Activated CD8-positive, alpha-beta memory T cell treated with anti-CD3 and anti-CD28 coated beads, Interleukin-2, amount 50 U/mL, for 1 hour (primary cell): ENCODE data around the gene REXO2.

Source experiments
- DNase-seq: peaks from one replicate; pipeline ENCODE4 v3.0.0-alpha.2; 2020; ENCODE audit errors: extremely low read depth

Gene REXO2

GRCh38 chr11:114439229-114440120 is at the start of gene REXO2:
Gene REXO2, plus strand, starts transcription at chr11:114439467. Its CDS starts 62 bp downstream, at chr11:114439529.
- DNase-seq, result peak; percentile 79

DNA sequence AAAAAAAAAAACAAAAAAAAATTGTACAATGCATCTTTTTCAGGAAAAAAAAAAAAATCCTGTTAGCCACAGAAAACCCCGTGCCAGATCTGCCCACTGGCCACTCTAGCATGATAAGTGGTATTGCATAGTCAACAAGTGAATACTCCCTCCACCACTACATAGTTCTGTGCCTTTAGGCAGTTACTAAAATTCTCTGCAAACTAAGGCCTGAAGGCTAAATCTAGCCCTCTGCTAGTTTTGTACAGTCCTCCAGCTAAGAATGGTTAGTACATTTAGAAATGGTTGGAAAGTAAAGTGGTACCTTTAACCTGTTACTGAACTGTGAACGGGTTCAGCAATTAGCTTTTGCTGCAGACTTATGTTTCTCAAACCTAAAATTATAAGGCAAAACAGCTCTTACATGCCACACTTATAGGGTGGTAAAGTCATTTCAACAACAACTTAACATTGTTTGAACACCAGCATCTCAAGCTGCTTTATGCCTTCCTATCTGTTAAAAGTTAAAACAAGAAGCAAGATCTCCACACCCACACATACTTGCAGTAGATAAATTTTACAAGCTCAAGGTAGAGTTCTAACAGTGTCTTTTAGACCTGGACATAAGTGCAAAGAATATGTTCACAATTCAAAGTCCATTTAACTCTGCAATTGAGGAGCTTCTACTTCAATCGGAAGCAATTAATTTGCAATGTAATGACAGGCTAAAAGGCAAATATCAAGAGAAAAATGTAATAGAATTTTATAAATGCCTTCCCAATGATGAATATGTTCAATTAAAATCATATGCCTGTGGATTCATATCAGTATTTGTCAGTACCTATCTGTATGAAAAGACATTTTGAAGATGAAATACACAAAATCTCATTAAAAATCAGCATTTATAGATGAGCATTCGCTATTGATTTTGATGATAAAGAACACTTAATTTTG is 46.3 kb upstream of the REXO2 start:
- DNase-seq, result no peak

- no peak for DNase-seq
Measured at GRCh38 chr11:114395736-114396135, 43.5 kb upstream of the REXO2 start.

DNA sequence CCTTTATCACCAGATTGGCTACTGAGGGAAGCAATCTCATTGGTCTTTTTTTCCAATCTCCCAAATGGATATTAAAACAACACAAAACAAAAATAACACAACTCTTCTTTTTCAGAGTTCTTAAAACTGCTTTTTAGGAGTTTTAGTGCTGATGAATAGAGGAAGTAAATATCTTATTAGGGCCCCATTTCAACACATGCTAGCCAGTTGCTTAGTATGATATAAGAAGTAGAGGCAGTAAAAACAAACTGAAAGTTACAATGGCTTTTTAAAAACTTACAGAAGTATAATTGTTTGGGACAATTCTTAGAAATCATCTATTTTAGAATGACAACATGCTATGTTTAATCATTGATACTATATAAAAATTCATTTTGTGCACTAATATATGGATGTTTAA is 42.4 kb upstream of the REXO2 start:
- no peak for DNase-seq

GRCh38 chr11:114397349-114397982 is 41.8 kb upstream of the REXO2 start:
- DNase-seq, result no peak

DNA sequence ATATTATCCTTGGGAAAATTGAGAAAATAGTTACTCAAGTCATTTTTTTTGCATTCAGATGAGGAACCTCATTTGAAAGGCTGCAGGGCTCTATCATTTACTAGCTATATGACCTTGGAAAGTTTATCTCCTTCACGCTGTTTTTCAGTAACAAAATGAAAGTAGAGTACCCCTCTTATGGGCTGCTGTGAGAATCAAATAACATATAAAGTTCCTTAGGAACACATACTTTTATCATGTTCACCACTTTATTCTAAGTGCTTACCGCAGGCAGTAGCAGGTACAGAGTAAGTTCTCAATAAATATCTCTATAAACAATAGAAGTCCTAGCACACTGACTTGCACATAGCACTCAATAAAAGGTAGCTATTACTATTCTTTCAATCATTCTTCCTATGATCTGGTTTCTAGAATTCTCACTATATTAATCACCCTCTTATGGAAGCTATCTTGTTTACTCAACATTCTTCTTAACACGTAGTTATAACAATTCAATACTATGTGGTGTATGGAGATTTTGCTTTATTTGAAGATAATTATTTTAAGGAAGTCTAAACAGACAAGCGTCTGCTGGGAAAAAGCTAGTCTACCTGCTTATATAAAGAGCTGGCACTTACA is 40.9 kb upstream of the REXO2 start:
- no peak for DNase-seq

- DNase-seq, result no peak
Measured at GRCh38 chr11:114399490-114400215, 39.6 kb upstream of the REXO2 start.

DNA sequence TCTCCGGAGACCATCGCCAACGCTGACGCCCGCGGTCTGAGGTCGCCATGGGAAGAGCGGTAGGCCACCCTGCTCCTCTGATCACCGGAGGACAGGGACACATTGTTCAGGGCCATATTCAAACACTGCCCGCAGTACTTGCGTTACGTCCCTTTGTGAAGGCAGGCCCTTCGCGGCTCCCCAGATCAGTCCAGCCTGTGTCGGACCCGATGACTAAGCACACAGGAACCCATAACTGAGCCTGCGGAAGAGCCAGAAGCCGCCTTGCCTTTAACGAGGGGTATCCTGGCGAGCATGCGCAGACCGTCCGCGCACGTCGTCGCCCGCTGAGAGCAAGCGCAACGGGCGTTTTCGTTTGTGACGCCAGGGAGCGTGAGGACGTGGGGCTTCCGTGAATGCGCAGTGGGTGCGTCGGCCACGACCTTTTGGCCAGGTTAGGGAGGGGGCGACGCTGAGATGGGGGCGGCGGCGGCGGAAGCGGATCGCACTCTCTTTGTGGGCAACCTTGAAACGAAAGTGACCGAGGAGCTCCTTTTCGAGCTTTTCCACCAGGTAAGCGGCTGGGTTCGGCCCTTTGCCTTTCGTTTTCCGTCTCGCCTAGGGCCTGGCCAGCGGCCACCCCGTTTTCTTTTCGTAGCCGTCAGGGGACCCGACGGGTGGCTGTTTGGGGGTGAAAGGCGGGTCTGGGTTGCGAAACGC is 38.9 kb upstream of the REXO2 start, which contains the start of the genes C11orf71 and RBM7:
TSS of gene C11orf71 (minus strand) at position 296 of the 699 bp plus-strand sequence. CDS start at position 116, 180 bp downstream.
TSS of gene RBM7 (plus strand) at position 451 of the 699 bp plus-strand sequence. CDS start at position 457, 6 bp downstream.
- peak; percentile 93 for DNase-seq

DNA sequence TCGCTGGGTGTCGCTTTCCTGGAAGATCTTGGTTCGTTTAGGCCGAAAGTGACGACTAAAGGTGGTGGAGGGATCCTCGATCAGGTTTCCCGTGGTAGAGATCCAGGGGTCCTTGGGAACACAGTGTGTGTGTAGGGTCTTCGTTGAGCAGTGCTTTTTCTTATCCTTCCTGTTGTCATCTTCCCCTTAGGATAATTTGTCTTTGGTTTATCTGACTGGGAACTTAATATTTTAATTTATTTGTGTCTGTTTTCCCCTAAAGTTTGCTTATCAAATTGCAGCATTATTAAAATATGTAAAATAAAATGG is 38.4 kb upstream of the REXO2 start:
- DNase-seq, result no peak

DNA sequence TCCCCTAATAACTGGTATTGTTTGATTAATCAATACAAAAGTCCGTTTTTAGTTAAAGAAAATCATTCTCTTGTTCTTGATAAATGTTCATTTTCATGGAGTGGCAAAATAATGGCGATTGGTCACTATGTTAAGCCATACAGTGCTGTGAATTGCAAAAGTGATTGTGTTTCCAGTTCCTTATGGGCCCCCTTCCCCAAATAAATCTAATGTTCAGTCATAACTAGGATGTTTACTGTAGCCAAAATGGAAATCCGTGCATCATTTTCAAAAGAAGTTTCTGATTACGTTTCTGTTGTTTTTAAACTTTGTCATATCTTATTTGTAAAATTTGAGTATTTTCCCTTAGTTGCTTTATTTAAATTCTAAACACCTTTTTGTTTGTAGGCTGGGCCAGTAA is 38.0 kb upstream of the REXO2 start:
- no peak for DNase-seq

DNA sequence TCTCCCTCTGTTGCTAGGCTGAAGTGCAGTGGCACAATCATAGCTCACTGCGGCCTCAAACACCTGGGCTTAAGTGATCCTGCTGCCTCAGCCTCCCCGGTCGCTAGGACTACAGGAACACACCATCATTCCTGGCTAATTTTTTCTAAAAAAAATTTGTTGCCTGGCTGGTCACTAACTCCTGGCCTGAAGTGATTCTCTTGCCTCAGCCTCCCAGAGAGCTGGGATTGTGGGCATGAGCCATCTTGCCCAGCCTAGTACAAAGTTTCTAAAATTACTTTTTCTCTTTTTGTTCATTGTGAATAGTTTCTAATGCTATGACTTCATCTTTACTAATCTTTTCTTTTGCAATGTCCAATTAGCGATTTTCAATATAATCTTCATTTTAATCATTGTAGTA is 26.3 kb upstream of the REXO2 start:
- DNase-seq, result no peak

DNA sequence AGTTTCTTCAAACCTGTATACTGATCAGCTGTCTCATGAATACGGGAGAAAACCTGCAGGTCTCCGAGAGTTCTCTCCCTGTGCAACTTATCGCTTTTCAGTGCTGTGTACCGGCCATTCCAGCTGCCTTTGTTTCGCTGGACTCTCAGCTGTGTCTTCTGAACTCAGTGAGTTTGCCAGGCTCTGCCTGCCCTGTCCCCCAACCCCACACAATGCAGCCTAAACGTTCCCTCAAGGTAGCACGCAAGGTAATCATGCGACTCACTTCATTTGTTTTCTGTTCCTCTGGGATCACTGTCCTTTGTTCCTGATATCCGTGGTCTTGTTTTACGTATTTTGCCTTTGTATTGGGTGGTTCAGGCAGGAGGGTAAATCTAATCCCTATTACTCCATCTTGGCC is 25.3 kb upstream of the REXO2 start:
- no peak for DNase-seq

DNA sequence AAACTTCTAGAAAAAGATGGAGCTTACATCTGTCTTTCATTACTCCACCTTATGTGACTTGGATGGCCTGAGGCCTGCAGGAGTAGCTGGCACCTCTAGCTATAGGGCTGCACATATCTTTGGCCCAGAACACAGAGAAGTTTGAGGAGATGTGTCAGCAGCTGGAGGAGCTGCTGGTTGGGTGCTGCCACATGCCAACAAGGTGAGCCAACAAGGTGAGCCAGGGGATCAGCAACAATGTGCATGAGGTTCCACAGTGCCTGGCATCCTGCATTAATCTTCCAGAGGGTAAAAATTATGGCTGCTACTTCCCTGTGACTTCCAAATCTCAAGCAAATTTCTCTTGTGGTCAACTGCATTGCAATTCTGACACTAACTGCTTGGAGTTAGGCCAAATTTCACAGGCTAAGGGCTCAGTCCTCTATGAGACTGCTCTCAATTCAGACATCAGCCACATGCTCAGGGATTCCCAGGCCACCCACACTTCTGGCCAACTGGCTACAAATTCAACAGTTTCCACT is 22.8 kb upstream of the REXO2 start:
- no peak for DNase-seq

- DNase-seq, result no peak
Measured at GRCh38 chr11:114426280-114426679, 13.0 kb upstream of the REXO2 start.

GRCh38 chr11:114430290-114430689 is 9.0 kb upstream of the REXO2 start:
- DNase-seq, result no peak

- no peak for DNase-seq
Measured at GRCh38 chr11:114432893-114433292, 6.4 kb upstream of the REXO2 start.

DNA sequence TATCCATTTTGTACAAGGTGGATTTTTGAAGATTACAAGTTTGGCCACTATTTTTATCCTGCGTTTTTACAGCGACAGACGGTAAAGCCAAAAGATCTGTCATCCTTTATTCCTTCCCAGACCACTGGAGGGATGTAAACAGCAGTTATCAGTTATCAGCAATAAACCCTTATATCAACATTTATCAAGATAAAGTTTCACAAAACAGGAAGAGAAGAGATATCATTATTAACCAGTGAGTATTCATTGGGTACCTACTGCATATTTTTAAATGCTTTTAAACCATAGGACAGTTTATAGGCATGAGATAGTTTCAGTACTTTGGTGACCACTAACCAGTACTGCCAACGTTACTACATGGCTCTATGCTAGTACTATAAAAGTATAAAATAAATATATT is 5.9 kb upstream of the REXO2 start:
- DNase-seq, result no peak

- no peak for DNase-seq
Measured at GRCh38 chr11:114438303-114438702, 964 bp upstream of the REXO2 start.

DNA sequence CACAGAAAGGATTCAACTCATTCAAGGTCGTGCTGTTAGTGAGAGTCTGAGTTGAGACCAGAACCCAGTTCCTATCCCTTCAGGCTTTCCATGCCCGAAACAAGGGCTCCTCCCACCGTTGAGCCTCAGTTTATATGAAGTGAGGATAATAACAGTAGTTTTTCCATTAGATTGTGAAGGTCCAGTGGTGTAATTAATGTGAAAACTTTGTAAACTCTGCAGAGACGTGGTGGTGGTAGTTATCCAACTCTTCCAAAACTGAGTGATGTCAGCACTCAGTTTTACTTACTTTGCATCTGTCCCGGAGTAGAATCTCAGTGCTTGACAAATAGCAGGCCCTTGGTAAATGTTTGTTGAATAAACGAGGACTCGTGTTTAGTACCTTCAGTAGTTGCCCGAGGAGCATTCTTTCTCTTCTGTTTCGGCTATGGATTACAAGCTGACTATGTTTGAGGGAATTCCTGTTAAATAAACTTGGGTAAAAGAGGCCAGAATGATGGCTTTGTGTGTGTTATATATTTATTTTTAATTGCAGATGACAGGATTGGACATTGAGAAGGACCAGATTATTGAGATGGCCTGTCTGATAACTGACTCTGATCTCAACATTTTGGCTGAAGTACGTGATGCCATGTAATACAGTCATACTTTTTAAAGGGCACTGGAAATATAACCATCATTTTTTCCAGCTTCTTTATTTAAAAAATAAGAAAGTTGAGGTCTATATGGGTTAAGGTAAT is 1.0 kb downstream of the REXO2 start:
- no peak for DNase-seq
